Measurements from ENCODE around the gene TULP4. TPM values are rescaled to one million over a fixed set of nuclear protein-coding genes. Genes with fewer than 3 reads are reported as not detected.

The TULP4 gene
- total RNA-seq, 2 experiments from 2014 or later: 18.4 to 18.5 TPM

GRCh38 chr6:158361068-158361467, 48.8 kb downstream of the TULP4 start:
- Mint-ChIP-seq H3K27me3 (no peaks in the 10 kb centered on the region), H3K27ac (no peak overlapping the region), H3K4me1 (ENCODE audit: low read depth) (peaks cover 28% of the 10 kb centered on the region), H3K9me3 (peaks cover 2% of the 10 kb centered on the region), H3K4me3 (no peak overlapping the region), H3K36me3 (ENCODE audit: low read depth) (peaks cover 1% of the 10 kb centered on the region)
- DNase-seq: no peak
- no peak for ATAC-seq
- CTCF ChIA-PET: interaction anchor here (1.5 kb wide), 1 partner anchor 140 kb away, joined by 12 read pairs; no protein-coding TSS in a partner anchor
- POLR2A ChIA-PET: no interaction called here
- intact Hi-C loops (cut with micrococcal nuclease): no loop called here
- TF ChIP-seq CTCF (IDR thresholded peaks at IDR 0.05): no peak

- Mint-ChIP-seq H3K9me3 (peaks cover 2% of the 10 kb centered on the region), H3K36me3 (ENCODE audit: low read depth) (peaks cover 1% of the 10 kb centered on the region), H3K27ac (no peak overlapping the region), H3K27me3 (no peaks in the 10 kb centered on the region), H3K4me3 (no peak overlapping the region), H3K4me1 (ENCODE audit: low read depth) (peaks cover 22% of the 10 kb centered on the region)
- CTCF ChIA-PET: interaction anchor here (0.9 to 1.5 kb wide), 2 partner anchors 9 to 141 kb away, joined by 3 to 12 read pairs; no protein-coding TSS in a partner anchor
- DNase-seq: no peak
- POLR2A ChIA-PET: interaction anchor here (0.6 kb wide), 1 partner anchor 11 kb away, joined by 3 read pairs; no protein-coding TSS in a partner anchor
- no peak for TF ChIP-seq CTCF (IDR thresholded peaks at IDR 0.05)
- intact Hi-C loops (cut with micrococcal nuclease): no loop called here
- ATAC-seq: no peak
Observed at GRCh38 chr6:158361961-158362669, 49.9 kb downstream of the TULP4 start.

- no peak for DNase-seq
- no peak overlapping the region for H3K4me3 Mint-ChIP-seq
- H3K27ac Mint-ChIP-seq: no peak overlapping the region
- TF ChIP-seq CTCF (IDR thresholded peaks at IDR 0.05): no peak
- peaks cover 2% of the 10 kb centered on the region for H3K9me3 Mint-ChIP-seq
- intact Hi-C loops (cut with micrococcal nuclease): no loop called here
- peaks cover 4% of the 10 kb centered on the region for H3K4me1 Mint-ChIP-seq (ENCODE audit: low read depth)
- H3K27me3 Mint-ChIP-seq: no peaks in the 10 kb centered on the region
- no peak for ATAC-seq
- H3K36me3 Mint-ChIP-seq (ENCODE audit: low read depth): peaks cover 1% of the 10 kb centered on the region
- ChIA-PET POLR2A (no interaction called here), CTCF (interaction anchor here (1.5 to 1.6 kb wide), 2 partner anchors 145 to 152 kb away, joined by 5 to 7 read pairs; no protein-coding TSS in a partner anchor)
Observed at GRCh38 chr6:158366363-158366762, 54.1 kb downstream of the TULP4 start.

GRCh38 chr6:158367816-158368215, 55.6 kb downstream of the TULP4 start:
- peaks cover 2% of the 10 kb centered on the region for H3K9me3 Mint-ChIP-seq
- intact Hi-C loops (cut with micrococcal nuclease): no loop called here
- ChIA-PET POLR2A (no interaction called here), CTCF (interaction anchor here (1.6 kb wide), 1 partner anchor 147 kb away, joined by 7 read pairs; no protein-coding TSS in a partner anchor)
- no peak for TF ChIP-seq CTCF (IDR thresholded peaks at IDR 0.05)
- H3K27me3 Mint-ChIP-seq: no peaks in the 10 kb centered on the region
- H3K4me1 Mint-ChIP-seq (ENCODE audit: low read depth): peaks cover 7% of the 10 kb centered on the region
- no peak for DNase-seq
- H3K27ac Mint-ChIP-seq: no peak overlapping the region
- peaks cover 1% of the 10 kb centered on the region for H3K36me3 Mint-ChIP-seq (ENCODE audit: low read depth)
- ATAC-seq: no peak
- H3K4me3 Mint-ChIP-seq: no peak overlapping the region

GRCh38 chr6:158369241-158369640, 57.0 kb downstream of the TULP4 start:
- intact Hi-C loops (cut with micrococcal nuclease): no loop called here
- no peak for DNase-seq
- Mint-ChIP-seq H3K27me3 (no peaks in the 10 kb centered on the region), H3K9me3 (peaks cover 2% of the 10 kb centered on the region), H3K36me3 (ENCODE audit: low read depth) (peaks cover 1% of the 10 kb centered on the region), H3K4me1 (ENCODE audit: low read depth) (peaks cover 7% of the 10 kb centered on the region), H3K4me3 (no peak overlapping the region), H3K27ac (no peak overlapping the region)
- ChIA-PET CTCF (interaction anchor here (1.4 kb wide), 1 partner anchor 148 kb away, joined by 3 read pairs; no protein-coding TSS in a partner anchor), POLR2A (no interaction called here)
- no peak for TF ChIP-seq CTCF (IDR thresholded peaks at IDR 0.05)
- no peak for ATAC-seq

Data from activated CD8-positive, alpha-beta T cell treated with anti-CD3 and anti-CD28 coated beads for 36 hours (primary cell).